GM18511 (cell line): Measurements from ENCODE around the gene PLSCR4.
A peak's percentile ranks its signal among the peaks of the same experiment; 100 is the strongest.

Experiments used
- ATAC-seq: cut with Tn5 transposase; IDR thresholded peaks from one replicate; pipeline ENCODE4 v1.9.1; 2021; ENCODE audit warnings: mild to moderate bottlenecking, moderate library complexity; ENCODE audit not compliant: unreplicated experiment

Gene PLSCR4

DNA sequence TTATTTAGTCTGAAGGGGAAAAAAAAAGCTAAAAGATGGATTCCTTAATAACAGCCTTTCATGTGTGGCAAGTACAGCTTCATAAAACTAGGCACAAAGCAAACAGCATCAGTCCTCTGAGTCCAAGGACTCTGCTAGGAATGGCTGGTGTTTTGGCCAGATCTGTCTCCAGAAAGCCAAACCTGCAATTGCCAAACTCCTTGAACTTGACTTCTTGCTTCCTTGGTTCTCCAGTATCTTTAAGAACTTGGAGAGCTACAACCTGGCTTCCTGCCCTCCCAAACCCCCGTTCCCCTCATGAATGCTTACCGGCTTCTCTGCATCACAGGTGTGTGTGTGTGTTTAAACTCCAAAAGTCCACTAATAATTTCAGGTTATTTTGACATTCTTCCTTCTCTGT lies 88.3 kb downstream of the PLSCR4 start:
- ATAC-seq, result no peak

DNA sequence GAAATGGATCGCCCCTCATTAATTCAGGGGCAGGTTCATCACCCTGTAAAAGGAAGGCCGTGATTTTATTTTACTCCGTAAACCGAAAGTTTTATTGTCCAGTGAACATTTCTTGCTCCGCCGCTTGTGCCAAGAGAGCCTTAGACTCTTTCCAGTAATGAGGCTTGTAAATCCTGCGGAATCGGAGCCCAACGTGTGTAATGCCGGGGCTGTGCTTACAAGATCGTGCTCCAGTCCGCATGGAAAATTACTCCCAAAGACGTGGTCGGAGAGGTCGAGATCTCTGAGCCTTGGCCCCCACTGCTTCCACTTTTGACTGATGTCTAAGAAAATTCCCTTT lies 89.3 kb downstream of the PLSCR4 start:
- ATAC-seq, result no peak

DNA sequence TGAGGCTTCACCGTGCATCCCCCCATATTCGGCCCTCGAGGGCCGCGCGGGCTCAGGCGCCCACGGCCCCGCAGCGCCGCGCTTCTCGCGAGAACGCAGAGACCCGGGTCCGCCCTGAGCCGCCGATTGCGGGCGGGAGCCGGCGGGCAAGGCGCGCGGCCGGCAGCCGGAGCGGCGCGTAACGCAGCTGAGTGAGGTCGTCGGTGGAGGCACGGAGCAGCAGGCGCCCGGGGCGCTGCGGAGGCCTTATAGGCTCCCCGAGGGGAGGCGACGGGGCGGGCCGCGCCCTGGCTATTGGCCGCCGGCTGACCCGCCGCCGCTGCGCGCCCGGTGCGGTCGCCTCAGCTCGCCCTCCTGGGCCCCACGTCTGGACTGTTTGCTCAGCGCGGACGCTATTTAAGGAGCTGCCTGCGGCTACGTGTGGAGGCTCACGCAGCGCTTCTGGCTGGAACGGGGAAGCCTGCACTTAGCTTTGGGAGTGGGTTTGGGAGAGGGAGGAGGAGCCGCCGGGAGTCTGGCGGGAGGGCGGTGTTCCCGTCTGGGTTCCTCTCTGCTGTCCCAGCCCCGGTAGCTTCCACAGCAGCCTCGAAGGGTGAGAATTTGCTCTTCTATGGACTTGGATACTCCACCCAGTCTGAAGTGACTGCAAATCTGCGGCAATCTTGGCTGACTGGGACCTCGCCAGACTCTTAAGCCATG lies 89.8 kb downstream of the PLSCR4 start, which contains the start of gene PLOD2:
Gene PLOD2, minus strand, starts transcription at position 221 of the 699 bp plus-strand sequence. Its CDS starts 195 bp downstream, at position 26.
- ATAC-seq, result peak; percentile 66

DNA sequence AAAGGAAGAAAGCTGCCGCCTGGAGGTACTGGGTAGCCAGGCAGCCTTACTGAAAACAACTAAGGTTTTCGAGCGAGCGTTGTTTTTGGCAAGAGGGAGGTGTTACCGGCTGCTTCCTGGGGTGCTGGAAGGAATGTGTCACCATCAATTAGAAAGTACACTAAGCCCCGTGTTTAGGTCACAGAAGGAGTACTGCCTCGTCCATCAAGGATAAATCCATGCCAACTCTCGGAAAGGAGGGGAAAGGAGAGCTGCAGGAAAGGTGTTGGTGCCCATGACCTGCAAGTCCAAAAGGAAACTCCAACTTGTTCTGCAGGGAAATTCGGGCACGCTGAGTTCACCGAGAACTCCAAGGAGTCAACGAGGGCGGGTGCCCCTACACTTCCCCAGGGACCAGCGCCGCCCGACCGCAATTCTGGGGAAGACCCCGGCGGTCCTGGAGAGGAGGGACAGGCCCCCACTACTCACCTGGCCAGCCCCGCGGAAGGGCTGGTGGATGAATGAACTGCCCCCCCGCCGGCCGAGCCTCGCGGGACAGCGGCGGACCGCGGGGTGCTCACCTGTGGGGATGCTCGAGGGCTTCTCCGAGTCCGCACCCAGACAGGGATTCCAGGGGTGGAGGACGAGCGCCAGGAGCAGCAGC lies 90.5 kb downstream of the PLSCR4 start:
- peak; percentile 36 for ATAC-seq

DNA sequence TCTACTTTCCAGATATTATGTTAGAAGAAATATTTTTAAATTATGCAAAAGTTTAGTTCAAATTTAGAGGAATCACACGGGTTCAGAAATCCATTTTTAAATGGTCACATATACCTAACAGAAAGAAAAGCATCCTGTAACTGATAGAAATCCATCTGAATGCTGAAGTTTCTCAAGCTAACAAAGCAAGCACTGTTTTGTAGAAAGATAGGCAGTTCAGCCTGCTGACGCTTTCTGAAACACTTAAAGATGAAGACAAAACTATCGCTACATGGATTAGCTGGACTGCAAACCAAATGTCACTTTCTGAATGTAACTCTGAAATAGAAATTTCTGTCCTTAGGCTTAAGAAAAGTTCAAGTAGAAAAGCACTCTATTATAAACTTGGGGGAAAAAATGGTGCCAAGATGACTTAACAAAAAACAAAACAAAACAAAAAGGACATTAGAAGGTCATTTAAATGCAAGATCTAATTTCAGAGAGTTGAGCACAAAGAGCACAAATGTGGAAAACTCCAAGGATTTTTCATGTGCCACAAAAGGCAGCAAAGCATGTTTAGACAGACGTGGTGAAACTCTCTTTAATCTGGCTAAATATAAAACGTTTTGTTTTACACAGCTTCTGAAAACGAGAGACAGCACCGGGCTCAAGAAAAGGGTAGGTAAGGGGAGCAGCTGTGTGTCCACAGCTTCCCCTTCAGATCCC lies 91.1 kb downstream of the PLSCR4 start:
- ATAC-seq, result no peak

DNA sequence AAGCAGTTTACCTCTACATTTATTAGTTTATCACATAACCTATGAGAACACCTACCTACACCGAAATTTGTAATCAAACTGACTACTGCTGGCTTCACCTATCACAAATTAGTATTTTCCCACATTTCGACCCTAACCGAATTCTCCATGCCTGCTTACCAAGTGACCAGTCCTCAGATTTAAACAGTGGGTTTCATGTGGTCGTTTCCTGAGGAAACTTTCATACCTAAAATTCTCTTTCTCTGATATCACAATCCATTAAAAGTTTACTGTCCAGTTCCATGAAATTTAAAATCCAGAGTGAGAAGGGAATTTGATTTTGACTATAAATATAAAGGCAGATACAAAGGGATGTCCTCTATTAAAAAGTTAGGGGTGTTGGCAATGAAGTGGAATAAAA lies 91.9 kb downstream of the PLSCR4 start:
- ATAC-seq, result no peak

DNA sequence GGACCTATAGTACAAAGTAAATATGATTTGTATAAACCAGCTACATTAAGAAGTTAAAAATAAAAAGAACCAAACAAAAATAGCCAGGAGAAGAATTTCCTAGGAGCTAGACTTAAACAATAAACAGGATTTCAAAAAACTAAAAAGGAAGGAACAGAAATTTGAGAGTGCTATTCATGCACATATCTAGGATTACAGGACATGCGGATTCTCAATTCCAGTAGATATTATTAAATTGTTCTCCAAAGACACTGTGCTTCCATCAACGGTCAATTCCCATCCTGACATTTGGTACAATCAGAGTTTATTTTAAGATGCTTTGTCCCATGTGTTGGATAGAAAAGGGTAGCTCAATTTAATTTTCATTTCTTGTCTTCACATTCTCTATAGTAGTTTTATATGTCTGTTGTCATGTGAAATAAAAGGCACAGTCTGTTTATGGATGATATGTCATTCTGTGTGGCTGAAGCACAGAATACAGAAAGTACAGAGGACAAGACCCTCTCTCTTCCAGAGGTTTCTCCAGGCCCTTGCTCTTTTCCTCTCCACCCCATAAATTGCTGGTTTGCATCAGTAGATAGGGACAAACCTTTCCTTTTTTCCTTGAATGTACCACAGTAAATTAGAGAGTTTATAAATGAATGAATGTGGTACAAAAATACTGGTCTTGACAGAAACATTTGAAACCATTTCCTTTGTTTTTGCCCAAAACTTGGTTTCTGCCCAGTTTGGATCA lies 93.4 kb downstream of the PLSCR4 start:
- no peak for ATAC-seq

DNA sequence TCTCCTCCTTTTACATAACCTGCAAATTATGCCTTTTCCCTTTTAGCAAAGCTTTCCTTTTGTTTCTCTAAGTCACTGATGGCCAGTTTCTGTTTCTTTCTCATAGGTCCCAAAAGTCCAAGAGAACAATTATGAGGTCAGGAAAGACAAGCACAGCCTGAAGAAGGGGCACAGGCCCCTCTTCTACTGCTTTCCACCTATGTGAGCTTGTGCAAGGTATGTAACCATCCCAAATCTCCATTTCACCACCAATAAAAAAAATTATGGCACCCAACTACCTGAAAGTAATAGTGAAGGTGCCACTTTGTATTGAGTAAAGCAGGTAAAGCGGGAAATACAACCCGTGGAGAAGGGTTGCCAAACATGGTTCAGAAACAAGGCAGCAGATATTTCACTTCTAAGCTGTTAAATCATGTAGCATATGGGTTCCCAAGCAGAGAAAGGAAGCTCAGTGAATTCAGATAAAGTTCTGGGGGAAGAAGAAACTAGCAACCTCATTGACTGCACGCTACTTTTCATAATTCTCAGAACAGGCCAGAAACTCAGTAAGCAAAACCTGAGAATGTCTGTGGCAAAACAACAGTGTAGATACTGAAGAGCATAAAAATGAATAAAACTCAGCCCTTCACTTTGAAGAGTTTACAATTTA lies 94.1 kb downstream of the PLSCR4 start:
- ATAC-seq, result no peak

DNA sequence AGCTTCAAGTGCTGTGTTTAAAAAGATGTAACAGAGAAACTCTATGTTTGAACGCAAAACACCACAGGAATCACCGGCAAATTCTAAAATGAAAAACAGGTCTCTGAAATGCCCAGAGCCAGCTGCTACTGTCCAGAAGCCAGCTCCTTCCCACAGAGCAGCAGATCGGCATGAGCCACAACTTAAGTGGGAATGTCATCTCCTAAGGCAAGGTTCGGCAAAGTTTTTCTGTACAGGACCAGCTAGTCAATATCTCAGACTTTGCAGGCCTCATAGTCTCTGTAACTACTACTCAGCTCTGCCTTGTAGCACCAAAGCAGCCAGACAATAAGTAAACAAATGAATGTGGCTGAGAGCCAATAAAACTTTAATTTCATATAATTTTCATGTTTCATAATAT lies 94.8 kb downstream of the PLSCR4 start:
- ATAC-seq, result no peak

DNA sequence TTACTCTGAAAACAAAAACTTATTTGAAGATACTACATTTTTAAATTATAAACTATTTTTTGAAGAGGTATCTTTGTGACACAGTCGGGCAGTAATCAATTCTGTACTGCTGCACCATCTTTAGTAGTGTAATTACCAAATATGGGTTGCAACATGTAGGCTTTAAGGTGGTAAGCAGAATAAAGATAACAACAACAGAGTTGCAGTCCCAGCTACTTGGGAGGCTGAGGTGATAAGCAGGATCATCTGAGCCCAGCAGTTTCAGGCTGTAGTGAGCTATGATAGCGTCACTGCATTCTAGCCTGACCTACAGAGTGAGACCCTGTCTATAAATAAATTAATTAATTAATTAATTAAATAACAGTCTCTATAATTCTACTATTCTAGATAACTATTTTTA lies 95.9 kb downstream of the PLSCR4 start:
- ATAC-seq, result no peak

DNA sequence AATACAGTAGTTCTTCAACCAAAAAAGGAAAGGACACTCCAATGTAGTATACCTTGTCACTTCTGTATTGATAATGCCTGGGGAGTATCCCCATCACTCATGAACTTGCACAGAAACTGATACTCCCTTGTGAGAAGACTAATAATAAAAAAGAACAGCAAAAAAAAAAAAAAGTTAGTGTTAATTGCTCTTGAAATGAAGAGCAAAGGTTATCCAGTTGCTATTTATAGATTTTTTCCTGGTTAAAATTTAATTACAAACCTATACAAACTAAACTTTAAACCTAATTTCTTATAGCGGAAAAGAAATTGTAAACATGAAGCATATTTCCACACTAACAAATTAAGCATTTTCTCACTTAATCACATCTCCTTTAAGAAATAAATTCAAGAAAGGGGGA lies 96.6 kb downstream of the PLSCR4 start:
- no peak for ATAC-seq

DNA sequence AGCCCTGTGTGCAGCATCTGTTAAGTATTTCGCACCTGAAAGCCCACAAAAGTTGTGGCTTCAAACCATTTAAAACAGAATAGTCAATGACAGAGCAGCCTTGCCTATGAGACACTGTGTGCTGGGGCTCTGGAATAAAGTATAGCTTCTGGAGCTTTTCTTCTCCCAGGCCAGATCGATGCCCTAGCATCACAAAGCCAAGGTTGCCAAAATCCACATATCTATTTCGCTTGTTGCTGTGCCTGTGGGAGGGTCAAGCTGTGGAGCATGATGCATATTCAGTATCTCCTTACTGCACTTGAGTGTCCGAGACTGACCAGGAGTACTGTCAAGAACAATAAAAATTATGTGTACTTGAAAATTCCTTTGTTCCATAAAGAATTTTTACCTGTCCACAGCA lies 97.5 kb downstream of the PLSCR4 start:
- ATAC-seq, result no peak

DNA sequence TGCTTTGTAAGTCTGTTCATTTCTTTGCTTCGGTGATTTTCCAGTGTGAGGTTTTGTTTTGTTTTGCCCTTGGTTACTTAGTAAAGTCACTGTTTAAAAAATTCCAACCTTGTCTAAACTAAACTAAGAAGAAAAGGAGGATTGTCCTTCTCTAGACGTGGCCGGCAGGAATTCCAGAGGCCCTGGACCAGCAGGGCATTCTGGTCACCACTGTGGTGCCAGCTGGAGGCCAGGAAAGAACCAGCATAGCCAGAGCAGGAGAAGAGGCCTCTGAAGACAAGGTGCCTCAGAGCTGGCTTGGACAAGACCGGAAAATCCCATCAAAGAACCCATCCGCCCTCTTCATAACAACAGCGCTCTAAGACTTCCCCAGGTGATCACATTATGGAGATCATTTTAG lies 98.1 kb downstream of the PLSCR4 start:
- ATAC-seq, result no peak

DNA sequence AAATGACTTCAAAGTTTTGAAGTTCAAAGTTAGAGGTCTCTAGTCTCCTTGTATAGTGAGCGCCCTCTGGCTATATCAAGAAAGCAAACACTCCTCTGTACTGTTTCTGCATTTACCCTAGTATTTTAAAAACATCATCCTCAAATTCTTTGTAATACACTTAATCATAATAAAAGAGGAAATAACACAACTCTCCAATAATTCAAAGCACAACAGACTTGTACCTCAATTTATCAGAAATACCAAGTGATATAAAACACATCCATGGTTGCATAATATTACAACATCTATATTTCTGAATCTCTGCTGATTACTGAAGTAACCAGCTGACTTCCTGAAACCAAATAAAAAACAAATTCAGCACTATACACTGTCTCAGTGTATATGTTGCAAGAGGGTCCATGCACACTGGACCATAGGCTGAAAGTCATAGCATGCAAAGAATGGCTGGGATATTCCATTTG lies 102.4 kb downstream of the PLSCR4 start:
- ATAC-seq, result no peak

DNA sequence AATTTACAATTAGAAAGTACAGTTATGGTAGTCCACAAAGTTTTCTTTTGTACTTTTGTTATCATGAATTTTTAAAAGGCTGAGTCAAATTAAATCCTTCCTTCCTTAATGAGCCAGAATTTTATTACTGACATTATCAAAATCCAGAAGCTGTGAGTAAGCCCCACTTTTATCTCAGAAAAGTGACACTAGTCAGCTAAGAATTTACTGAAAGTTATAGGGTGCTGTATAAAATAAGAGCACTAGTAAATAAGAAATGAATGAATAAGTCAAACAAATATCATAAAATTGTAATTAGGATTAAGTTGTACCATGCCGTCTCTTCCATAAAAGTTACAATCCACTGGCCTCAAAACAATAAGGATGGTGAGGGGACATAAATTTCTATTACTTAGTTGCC lies 105.3 kb downstream of the PLSCR4 start:
- no peak for ATAC-seq

DNA sequence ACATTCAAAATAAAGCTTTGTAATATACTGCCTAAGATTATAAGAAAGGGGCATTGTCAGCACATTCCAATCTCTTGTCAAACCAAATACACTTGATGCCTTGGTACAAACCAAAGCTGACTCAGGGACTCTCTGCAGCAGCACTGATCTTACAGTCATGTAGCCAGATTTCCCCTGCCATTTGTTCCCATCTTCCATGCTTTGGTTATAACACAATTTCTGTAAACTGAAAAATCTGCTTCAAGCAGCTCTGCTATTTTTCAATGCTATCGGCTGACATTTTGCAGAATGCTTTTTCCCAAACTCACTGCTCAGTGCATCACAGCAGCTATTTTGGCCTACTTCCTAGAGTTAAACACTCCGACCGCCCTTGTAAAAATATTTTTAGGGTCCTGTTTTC lies 108.1 kb downstream of the PLSCR4 start:
- no peak for ATAC-seq
